Endothelial cell (in vitro differentiated cells): ENCODE results near the gene SELL. TPM values are rescaled to one million over a fixed set of nuclear protein-coding genes. Genes with fewer than 3 reads are reported as not detected.

Source experiments
- DNase-seq: peaks from one replicate; pipeline ENCODE4 v3.0.0; 2021; ENCODE audit warnings: low spot score
- H3K27ac Mint-ChIP-seq: one replicate; pipeline ENCODE4 v1.8.0; 2021; ENCODE audit warnings: mixed read lengths, inconsistent platforms; ENCODE audit not compliant: unreplicated experiment
- H3K27me3 Mint-ChIP-seq: one replicate; pipeline ENCODE4 v1.8.0; 2021; ENCODE audit warnings: mild to moderate bottlenecking, moderate library complexity, mixed read lengths, inconsistent platforms; ENCODE audit not compliant: unreplicated experiment
- H3K36me3 Mint-ChIP-seq: one replicate; pipeline ENCODE4 v1.8.0; 2021; ENCODE audit warnings: mild to moderate bottlenecking, low read depth, mixed read lengths, inconsistent platforms; ENCODE audit not compliant: unreplicated experiment
- H3K4me1 Mint-ChIP-seq: one replicate; pipeline ENCODE4 v1.8.0; 2021; ENCODE audit warnings: mild to moderate bottlenecking, mixed read lengths, inconsistent platforms; ENCODE audit not compliant: unreplicated experiment
- H3K4me3 Mint-ChIP-seq: one replicate; pipeline ENCODE4 v1.8.0; 2021; ENCODE audit warnings: mild to moderate bottlenecking, mixed read lengths, inconsistent platforms; ENCODE audit not compliant: unreplicated experiment
- H3K9me3 Mint-ChIP-seq: one replicate; pipeline ENCODE4 v1.8.0; 2021; ENCODE audit warnings: mixed read lengths, inconsistent platforms; ENCODE audit not compliant: unreplicated experiment
- CTCF ChIP-seq: fragments of 200-600 bp; sonication (generic); IDR thresholded peaks from one replicate; pipeline ENCODE4 v1.5.0; 2021; ENCODE audit warnings: antibody characterized with exemption; ENCODE audit not compliant: unreplicated experiment
- total RNA-seq: library from RNA; stranded (reverse); fragmentation: NEBNext Ultra II Directional; extraction: Animal tissue kit (Norgen Biotek cat#: 25700); gene quantifications from one replicate; pipeline ENCODE4 v1.2.1, GENCODE V29; 2021; ENCODE audit not compliant: unreplicated experiment

Gene SELL
- total RNA-seq, 1 donor from 2014 or later: 0.82 TPM

- no peak for TF ChIP-seq CTCF
- no peak overlapping the region for H3K4me3 Mint-ChIP-seq
These were observed 33.8 kb upstream of the SELL start for GRCh38 chr1:169745015-169745861.

GRCh38 chr1:169741666-169742394, 30.4 kb upstream of the SELL start:
- Mint-ChIP-seq H3K4me1 (peaks cover 37% of the 10 kb centered on the region), H3K36me3 (no peaks in the 10 kb centered on the region), H3K27ac (no peak overlapping the region), H3K9me3 (no peaks in the 10 kb centered on the region), H3K27me3 (no peaks in the 10 kb centered on the region), H3K4me3 (no peak overlapping the region)
- DNase-seq: no peak
- TF ChIP-seq CTCF: no peak

More at GRCh38 chr1:169745015-169745861, 33.8 kb upstream of the SELL start:
- H3K4me1 Mint-ChIP-seq: peaks cover 22% of the 10 kb centered on the region
- no peaks in the 10 kb centered on the region for H3K9me3 Mint-ChIP-seq
- no peaks in the 10 kb centered on the region for H3K36me3 Mint-ChIP-seq
- no peak for DNase-seq
- peak overlapping the region; percentile 53 for H3K27ac Mint-ChIP-seq
- H3K27me3 Mint-ChIP-seq: no peaks in the 10 kb centered on the region

- Mint-ChIP-seq H3K36me3 (no peaks in the 10 kb centered on the region), H3K9me3 (no peaks in the 10 kb centered on the region), H3K4me3 (no peak overlapping the region), H3K4me1 (peaks cover 27% of the 10 kb centered on the region), H3K27ac (peak overlapping the region; percentile 38), H3K27me3 (no peaks in the 10 kb centered on the region)
- DNase-seq: no peak
- no peak for TF ChIP-seq CTCF
These were observed 28.6 kb upstream of the SELL start for GRCh38 chr1:169739980-169740379.

GRCh38 chr1:169733924-169734323, 22.5 kb upstream of the SELL start, which contains the start of gene SELE:
TSS of gene SELE (minus strand) at chr1:169734079. CDS start at chr1:169733612, 467 bp downstream.
- Mint-ChIP-seq H3K36me3 (no peaks in the 10 kb centered on the region), H3K27me3 (no peaks in the 10 kb centered on the region), H3K4me3 (no peak within 1 kb of the TSS), H3K4me1 (peaks cover 16% of the 10 kb centered on the region), H3K9me3 (no peaks in the 10 kb centered on the region), H3K27ac (peak within 1 kb of the TSS; percentile 52)
- no peak for TF ChIP-seq CTCF
- peak; percentile 7 for DNase-seq
